Activated CD8-positive, alpha-beta memory T cell treated with anti-CD3 and anti-CD28 coated beads, Interleukin-2, amount 50 U/mL, for 1 hour (primary cell): ENCODE results near the gene SUV39H2.
"Not testable (repeated sequence)": the region's sequence is repeated elsewhere in the genome, so short reads cannot be mapped to it uniquely, and the experiment has no call there.

Source experiments
- DNase-seq: peaks from one replicate; pipeline ENCODE4 v3.0.0-alpha.2; 2020; ENCODE audit errors: extremely low read depth

Gene SUV39H2

GRCh38 chr10:14936584-14936983 is 57.9 kb downstream of the SUV39H2 start:
- no peak for DNase-seq

DNA sequence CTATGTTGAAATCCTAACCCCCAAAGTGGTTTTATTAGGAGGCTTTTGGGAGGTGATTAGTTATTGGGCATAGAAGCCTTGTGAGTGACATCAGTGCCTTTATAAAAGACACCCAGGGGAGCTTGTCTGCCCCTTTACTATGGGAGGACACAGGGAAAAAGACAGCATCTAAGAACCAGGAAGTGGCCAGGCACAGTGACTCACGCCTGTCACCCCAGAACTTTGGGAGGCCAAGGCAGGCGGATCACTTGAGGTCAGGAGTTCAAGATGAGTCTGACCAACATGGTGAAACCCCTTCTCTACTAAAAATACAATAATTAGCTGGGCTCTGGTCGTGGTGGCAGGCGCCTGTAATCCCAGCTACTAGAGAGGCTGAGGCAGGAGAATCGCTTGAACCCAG is 60.3 kb downstream of the SUV39H2 start:
- not testable (repeated sequence) for DNase-seq

DNA sequence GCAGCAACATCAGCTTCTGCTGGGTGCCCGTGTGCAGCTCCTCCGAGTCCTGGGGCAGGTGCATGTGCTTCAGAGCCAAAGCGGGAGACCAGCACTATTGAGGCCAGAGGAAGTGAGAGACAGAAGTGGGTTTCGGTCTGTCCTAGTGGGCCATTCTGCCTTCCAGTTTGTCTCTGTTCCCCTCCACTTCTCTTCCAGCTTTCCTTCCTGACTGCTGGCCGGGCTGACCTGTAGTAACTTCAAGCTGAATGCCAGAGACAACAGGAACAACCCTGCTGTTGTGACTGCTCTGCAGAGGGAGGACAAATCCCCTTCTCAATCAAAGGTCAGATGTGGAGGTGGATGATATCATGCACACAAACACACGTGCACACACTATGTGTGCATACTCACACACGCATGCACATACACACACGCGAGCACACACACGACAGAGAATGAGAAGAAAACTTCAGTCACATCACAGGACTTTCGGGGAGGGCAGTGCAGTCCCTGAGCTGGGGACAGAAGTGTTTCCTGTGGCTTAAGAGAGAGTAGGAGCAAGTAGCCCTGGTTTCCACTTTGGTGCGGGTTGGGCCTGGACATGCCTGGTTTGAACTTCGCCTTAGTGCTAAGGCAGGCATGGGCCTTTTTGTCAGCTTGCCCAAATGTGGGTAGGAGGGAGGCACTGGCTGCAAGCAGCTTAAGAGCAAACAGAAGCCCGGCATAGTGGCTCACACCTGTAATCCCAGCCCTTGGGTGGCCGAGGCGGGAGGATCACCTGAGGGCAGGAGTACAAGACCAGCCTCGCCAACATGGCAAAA is 63.7 kb downstream of the SUV39H2 start:
- DNase-seq = not testable (repeated sequence)

- not testable (repeated sequence) for DNase-seq
Measured at GRCh38 chr10:14942950-14943338, 64.3 kb downstream of the SUV39H2 start.

GRCh38 chr10:14945108-14945507 is 66.4 kb downstream of the SUV39H2 start:
- DNase-seq = no peak

DNA sequence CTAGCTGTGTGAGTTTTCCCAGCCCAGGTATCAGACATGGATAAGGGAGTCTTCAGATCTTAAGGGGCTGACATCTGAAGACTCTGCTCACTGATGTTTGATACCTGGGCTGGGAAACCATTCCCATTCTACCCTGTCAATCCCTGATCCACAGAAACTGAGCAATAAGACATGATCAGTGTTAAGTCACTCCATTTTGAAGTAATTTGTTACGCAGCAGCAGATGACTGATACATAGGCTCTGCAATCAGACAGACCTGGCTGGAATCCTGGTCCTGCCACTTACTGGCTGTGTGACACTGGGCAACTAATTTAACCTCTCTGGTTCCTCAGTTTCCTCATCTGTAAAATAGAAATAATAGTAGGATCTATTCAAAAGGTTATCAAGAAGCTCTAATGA is 68.6 kb downstream of the SUV39H2 start:
- no peak for DNase-seq

DNA sequence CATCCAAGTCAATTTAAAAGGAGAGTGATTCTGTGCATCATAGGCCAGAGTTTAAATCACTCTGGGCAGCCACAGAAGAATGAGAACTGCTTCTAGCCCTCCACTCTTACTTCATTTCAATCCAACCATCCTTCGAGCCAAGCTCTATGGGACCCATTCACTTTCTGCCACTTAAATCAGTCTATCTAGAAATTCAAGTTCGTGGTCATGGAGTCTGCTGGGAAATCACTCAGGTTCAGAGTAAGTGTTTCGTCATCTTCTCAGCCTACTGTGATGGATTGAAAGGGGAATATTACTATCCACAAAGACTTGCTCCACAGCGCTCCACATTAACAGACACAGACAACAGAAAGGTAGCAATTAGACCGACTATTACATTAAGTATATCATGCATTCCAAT is 70.6 kb downstream of the SUV39H2 start:
- no peak for DNase-seq

DNA sequence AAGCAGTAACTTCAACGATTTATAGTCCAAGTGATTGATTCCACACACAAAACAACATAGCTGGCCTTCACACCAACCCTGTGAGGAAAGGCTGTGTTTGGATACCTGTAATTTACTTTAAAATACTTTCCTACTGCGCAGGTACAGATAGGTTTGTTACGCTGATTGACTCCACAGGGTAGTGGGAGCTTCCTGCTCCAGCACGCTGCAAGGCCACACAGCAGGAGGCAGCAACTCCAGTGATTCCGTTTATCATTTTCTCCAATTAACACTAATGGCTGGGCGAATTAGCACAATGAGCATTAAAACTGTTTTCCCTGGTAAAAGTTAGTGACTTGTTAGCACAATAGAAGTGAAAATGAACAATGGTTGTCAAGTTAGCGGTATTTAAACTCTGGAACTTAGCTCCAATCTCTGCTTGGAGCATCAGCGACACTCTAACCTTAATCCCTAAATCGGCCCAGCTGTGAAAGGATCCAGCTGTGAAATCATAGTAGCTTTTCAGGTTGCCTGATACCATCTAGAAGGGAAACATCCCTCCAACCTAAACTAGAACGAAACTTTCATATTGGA is 74.3 kb downstream of the SUV39H2 start:
- DNase-seq = no peak

DNA sequence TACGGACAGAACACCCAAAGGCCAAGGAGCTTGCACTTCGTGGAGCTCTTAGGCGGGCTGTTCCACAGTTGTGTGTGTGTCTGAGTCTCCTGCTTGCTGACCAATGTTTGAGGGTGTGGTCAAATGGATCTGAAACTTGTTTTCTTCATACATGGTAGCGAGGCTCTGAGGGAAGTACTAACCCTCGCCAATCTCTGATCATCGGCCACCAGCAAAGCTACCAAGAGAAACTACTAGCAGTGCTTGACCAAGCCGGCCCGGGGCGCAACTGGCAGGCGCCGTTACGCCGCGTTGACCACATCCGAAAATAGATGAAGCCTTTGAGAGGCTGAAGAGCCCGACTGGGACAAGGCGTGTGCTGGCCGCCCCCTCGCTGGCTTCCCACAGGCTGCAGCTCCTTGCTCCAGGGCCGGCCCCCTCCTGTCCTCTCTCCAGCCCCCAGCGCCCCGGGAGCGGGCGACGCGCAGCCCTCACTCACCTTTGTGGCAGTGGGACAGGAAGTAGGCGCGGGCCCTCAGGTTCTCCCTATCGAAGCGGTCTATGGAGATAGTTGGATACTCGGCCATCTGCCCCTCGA is 74.8 kb downstream of the SUV39H2 start:
- DNase-seq = no peak
